CD4-positive, CD25-positive, alpha-beta regulatory T cell (primary cell): ENCODE results near the gene TAS2R46. TPM values are rescaled to one million over a fixed set of nuclear protein-coding genes. Genes with fewer than 3 reads are reported as not detected.
"Not testable (repeated sequence)": the region's sequence is repeated elsewhere in the genome, so short reads cannot be mapped to it uniquely, and the experiment has no call there.

Source experiments
- ATAC-seq, 2 donors: fragments of 150-1000 bp; cut with Tn5 transposase; one replicate each; pipeline ENCODE4 v1.10.0; 2021; ENCODE audit warnings: low read depth in 2 of 2, moderate number of reproducible peaks in 2 of 2, moderate library complexity in 1 of 2
- DNase-seq, 3 donors: peaks; one replicate each; pipeline versions ENCODE4 v3.0.0 to v3.0.0-alpha.2; 2012 to 2022; ENCODE audit warnings: mixed read lengths in 1 of 3
- H3K27ac ChIP-seq: one replicate; pipeline ENCODE4 v1.7.0; 2013; ENCODE audit warnings: mild to moderate bottlenecking, low read length; ENCODE audit not compliant: insufficient read depth, poor library complexity, severe bottlenecking
- H3K27me3 ChIP-seq: one replicate; pipeline ENCODE4 v1.7.0; 2013; ENCODE audit warnings: low read length; ENCODE audit not compliant: control insufficient read depth, insufficient read depth
- H3K36me3 ChIP-seq: one replicate; pipeline ENCODE4 v1.7.0; 2013; ENCODE audit warnings: mild to moderate bottlenecking, low read length, moderate library complexity; ENCODE audit not compliant: control insufficient read depth, insufficient read depth
- H3K4me1 ChIP-seq: 2 replicates; pipeline ENCODE4 v1.7.0; 2013; ENCODE audit warnings: mild to moderate bottlenecking, low read length; ENCODE audit not compliant: insufficient read depth, control insufficient read depth, poor library complexity, severe bottlenecking
- H3K4me3 ChIP-seq: one replicate; pipeline ENCODE4 v1.7.0; 2013; ENCODE audit warnings: low read depth, mild to moderate bottlenecking, low read length, moderate library complexity
- H3K9me3 ChIP-seq, 2 experiments: 1 replicate in 1 of 2; 2 replicates in 1 of 2; pipeline ENCODE4 v1.7.0; 2013; ENCODE audit warnings: low read length in 2 of 2, mild to moderate bottlenecking in 1 of 2, moderate library complexity in 1 of 2; ENCODE audit not compliant: control insufficient read depth in 2 of 2
- H3K27ac Mint-ChIP-seq, 3 donors: one replicate each; pipeline ENCODE4 v1.8.0; 2020 to 2022; ENCODE audit warnings: mild to moderate bottlenecking in 3 of 3, mixed read lengths in 3 of 3, moderate library complexity in 2 of 3
- H3K27me3 Mint-ChIP-seq: one replicate; pipeline ENCODE4 v1.8.0; 2022; ENCODE audit warnings: mild to moderate bottlenecking, mixed read lengths
- H3K36me3 Mint-ChIP-seq: one replicate; pipeline ENCODE4 v1.8.0; 2020; ENCODE audit warnings: mixed read lengths
- H3K4me1 Mint-ChIP-seq, 4 donors: one replicate each; pipeline ENCODE4 v1.8.0; 2020 to 2022; ENCODE audit warnings: mixed read lengths in 4 of 4, mild to moderate bottlenecking in 1 of 4
- H3K4me3 Mint-ChIP-seq, 4 donors: one replicate each; pipeline ENCODE4 v1.8.0; 2020 to 2022; ENCODE audit warnings: mild to moderate bottlenecking in 4 of 4, mixed read lengths in 4 of 4, moderate library complexity in 3 of 4
- H3K9me3 Mint-ChIP-seq, 7 donors: one replicate each; pipeline ENCODE4 v1.8.0; 2020 to 2022; ENCODE audit warnings: mixed read lengths in 7 of 7, mild to moderate bottlenecking in 3 of 7, moderate library complexity in 2 of 7
- polyA plus RNA-seq, 4 donors: library from polyadenylated mRNA; unstranded; fragments of 300-500 nt; fragmentation: Illumina TruSeq; gene quantifications; one replicate each; pipeline ENCODE4 v1.2.3, GENCODE V29; 2021
- total RNA-seq: library from RNA; stranded (reverse); gene quantifications from one replicate; pipeline ENCODE4 v1.2.3, GENCODE V29; 2022

Gene TAS2R46, protein sequence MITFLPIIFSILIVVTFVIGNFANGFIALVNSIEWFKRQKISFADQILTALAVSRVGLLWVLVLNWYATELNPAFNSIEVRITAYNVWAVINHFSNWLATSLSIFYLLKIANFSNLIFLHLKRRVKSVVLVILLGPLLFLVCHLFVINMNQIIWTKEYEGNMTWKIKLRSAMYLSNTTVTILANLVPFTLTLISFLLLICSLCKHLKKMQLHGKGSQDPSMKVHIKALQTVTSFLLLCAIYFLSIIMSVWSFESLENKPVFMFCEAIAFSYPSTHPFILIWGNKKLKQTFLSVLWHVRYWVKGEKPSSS
- total RNA-seq (2.8 TPM), polyA plus RNA-seq (under 1 TPM in 1 of 4 donors, not detected in 3; 0.26 TPM)

- not testable (repeated sequence) for H3K27me3 ChIP-seq, H3K4me3 Mint-ChIP-seq, H3K4me1 ChIP-seq, H3K27ac ChIP-seq, H3K4me3 ChIP-seq, H3K9me3 ChIP-seq, H3K27ac Mint-ChIP-seq, ATAC-seq, DNase-seq, H3K9me3 Mint-ChIP-seq, H3K36me3 ChIP-seq, H3K27me3 Mint-ChIP-seq
- peaks cover 15% of the 10 kb centered on the region for H3K36me3 Mint-ChIP-seq
- peaks cover 15 to 37% (median 28%) of the 10 kb centered on the region in 4 donors for H3K4me1 Mint-ChIP-seq
Observed at GRCh38 chr12:11062194-11062593, at the start of gene TAS2R46. Gene TAS2R46 (minus strand): TSS chr12:11062294. CDS start chr12:11062294, 0 bp downstream.

DNA sequence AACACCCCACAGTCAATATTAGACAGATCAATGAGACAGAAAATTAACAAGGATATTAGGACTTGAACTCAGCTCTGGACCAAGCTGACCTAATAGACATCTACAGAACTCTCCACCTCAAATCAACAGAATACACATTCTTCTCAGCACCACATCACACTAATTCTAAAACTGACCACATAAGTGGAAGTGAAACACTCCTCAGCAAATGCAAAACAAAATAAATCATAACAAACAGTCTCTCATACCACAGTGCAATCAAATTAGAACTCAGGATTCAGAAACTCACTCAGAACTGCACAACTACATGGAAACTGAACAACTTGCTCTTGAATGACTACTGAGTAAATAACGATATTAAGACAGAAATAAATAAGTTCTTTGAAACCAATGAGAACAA, 49.1 kb upstream of the TAS2R46 start:
- H3K27me3 Mint-ChIP-seq, H3K27me3 ChIP-seq, DNase-seq, H3K27ac ChIP-seq, H3K4me1 ChIP-seq, ATAC-seq, H3K4me3 ChIP-seq: not testable (repeated sequence)
- Mint-ChIP-seq H3K4me1 (peaks cover 40 to 77% (median 46%) of the 10 kb centered on the region in 4 donors), H3K27ac (peak overlapping the region in 2 of 3 donors; percentile 15 to 24), H3K9me3 (peaks cover 0 to 43% (median 17%) of the 10 kb centered on the region in 7 donors), H3K36me3 (peaks cover 66% of the 10 kb centered on the region), H3K4me3 (peak overlapping the region in 1 of 4 donors; percentile 1)
- H3K36me3 ChIP-seq = peaks cover 14% of the 10 kb centered on the region
- peaks cover 10 to 11% of the 10 kb centered on the region in 2 experiments for H3K9me3 ChIP-seq

GRCh38 chr12:11108862-11109261, 46.8 kb upstream of the TAS2R46 start:
- H3K4me1 ChIP-seq = peaks cover 9% of the 10 kb centered on the region
- Mint-ChIP-seq H3K4me3 (peak overlapping the region in 2 of 4 donors; percentile 40 to 74), H3K36me3 (peaks cover 60% of the 10 kb centered on the region), H3K27ac (peak overlapping the region; percentile 33 to 77 (median 71)), H3K9me3 (peaks cover 0 to 33% (median 19%) of the 10 kb centered on the region in 7 donors), H3K27me3 (no peaks in the 10 kb centered on the region), H3K4me1 (peaks cover 29 to 63% (median 36%) of the 10 kb centered on the region in 4 donors)
- peaks cover 6 to 8% of the 10 kb centered on the region in 2 experiments for H3K9me3 ChIP-seq
- peaks cover 11% of the 10 kb centered on the region for H3K36me3 ChIP-seq
- H3K27ac ChIP-seq = no peak overlapping the region
- DNase-seq (peak in 1 of 3 donors; percentile 21), ATAC-seq (no peak)
- H3K27me3 ChIP-seq = no peaks in the 10 kb centered on the region
- H3K4me3 ChIP-seq = no peak overlapping the region

DNA sequence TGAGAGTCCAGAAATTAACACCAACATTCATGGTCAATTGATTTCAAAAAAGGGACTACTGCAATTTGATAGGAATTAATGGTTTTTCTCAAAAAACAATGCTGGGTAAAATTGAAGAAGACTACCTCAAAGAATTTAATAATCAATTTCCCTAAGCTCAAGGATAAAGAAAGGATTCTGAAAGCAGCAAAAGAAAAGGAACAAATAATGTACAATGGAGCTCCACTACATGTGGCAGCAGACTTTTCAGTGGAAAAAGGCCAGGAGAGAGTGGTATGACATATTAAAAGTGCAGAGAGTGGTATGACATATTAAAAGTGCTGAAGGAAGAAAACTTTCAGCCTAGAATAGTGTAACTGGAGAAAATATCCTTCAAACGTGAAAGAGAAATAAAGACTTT, 45.6 kb upstream of the TAS2R46 start:
- Histone ChIP-seq H3K9me3 (peaks cover under 1 to 8% of the 10 kb centered on the region in 2 experiments), H3K4me3 (no peak overlapping the region), H3K27me3 (no peaks in the 10 kb centered on the region), H3K4me1 (peaks cover 9% of the 10 kb centered on the region), H3K36me3 (peaks cover 11% of the 10 kb centered on the region), H3K27ac (no peak overlapping the region)
- DNase-seq (no peak), ATAC-seq (no peak)
- Mint-ChIP-seq H3K27me3 (no peaks in the 10 kb centered on the region), H3K4me3 (no peak overlapping the region), H3K36me3 (peaks cover 57% of the 10 kb centered on the region), H3K27ac (peak overlapping the region in 2 of 3 donors; percentile 54 to 68), H3K9me3 (peaks cover 0 to 33% (median 15%) of the 10 kb centered on the region in 7 donors), H3K4me1 (peaks cover 29 to 53% (median 33%) of the 10 kb centered on the region in 4 donors)

GRCh38 chr12:11106288-11106687, 44.2 kb upstream of the TAS2R46 start:
- H3K4me3 Mint-ChIP-seq = no peak overlapping the region
- H3K27me3 Mint-ChIP-seq = no peaks in the 10 kb centered on the region
- H3K27ac ChIP-seq = no peak overlapping the region
- ATAC-seq (no peak), DNase-seq (no peak)
- H3K9me3 Mint-ChIP-seq = peaks cover 0 to 20% (median 16%) of the 10 kb centered on the region in 7 donors
- H3K27ac Mint-ChIP-seq = no peak overlapping the region
- H3K9me3 ChIP-seq = peaks cover 0 to 1% of the 10 kb centered on the region in 2 experiments
- no peaks in the 10 kb centered on the region for H3K27me3 ChIP-seq
- peaks cover 9% of the 10 kb centered on the region for H3K4me1 ChIP-seq
- H3K36me3 ChIP-seq = peaks cover 12% of the 10 kb centered on the region
- H3K36me3 Mint-ChIP-seq = peaks cover 48% of the 10 kb centered on the region
- H3K4me3 ChIP-seq = no peak overlapping the region
- H3K4me1 Mint-ChIP-seq = peaks cover 29 to 48% (median 29%) of the 10 kb centered on the region in 4 donors

DNA sequence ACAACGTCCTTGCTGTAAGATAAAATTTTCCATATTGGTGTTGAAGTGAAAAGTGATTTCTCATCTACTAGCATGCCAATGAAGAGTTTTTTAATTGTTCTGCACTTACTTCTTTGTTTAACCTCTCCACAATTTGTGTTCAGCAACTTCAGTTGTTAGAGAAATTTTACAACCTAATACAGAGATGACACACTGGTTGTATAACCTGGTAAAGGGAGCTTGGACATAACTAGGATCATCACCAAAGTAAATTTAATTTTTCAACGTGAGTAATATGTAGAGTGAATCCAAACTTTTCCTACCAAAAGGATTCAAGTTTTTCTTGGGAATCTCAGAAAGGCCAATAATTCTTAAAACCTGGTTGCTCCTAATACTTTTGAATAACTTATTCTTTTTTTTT, 43.5 kb upstream of the TAS2R46 start:
- Histone ChIP-seq H3K27me3 (no peaks in the 10 kb centered on the region), H3K4me1 (peaks cover 9% of the 10 kb centered on the region), H3K9me3 (peaks cover 0 to 1% of the 10 kb centered on the region in 2 experiments), H3K4me3 (no peak overlapping the region), H3K36me3 (peaks cover 15% of the 10 kb centered on the region), H3K27ac (no peak overlapping the region)
- peaks cover 42% of the 10 kb centered on the region for H3K36me3 Mint-ChIP-seq
- peaks cover 0 to 17% (median 10%) of the 10 kb centered on the region in 7 donors for H3K9me3 Mint-ChIP-seq
- peak overlapping the region in 1 of 3 donors; percentile 32 for H3K27ac Mint-ChIP-seq
- H3K4me3 Mint-ChIP-seq = no peak overlapping the region
- DNase-seq (no peak), ATAC-seq (no peak)
- peaks cover 23 to 43% (median 25%) of the 10 kb centered on the region in 4 donors for H3K4me1 Mint-ChIP-seq
- no peaks in the 10 kb centered on the region for H3K27me3 Mint-ChIP-seq

GRCh38 chr12:11094910-11095309, 32.8 kb upstream of the TAS2R46 start:
- H3K4me3 ChIP-seq, H3K9me3 Mint-ChIP-seq, H3K36me3 Mint-ChIP-seq: not testable (repeated sequence)

More at GRCh38 chr12:11094910-11095309, 32.8 kb upstream of the TAS2R46 start:
- H3K27ac Mint-ChIP-seq, H3K27ac ChIP-seq, DNase-seq, H3K9me3 ChIP-seq, H3K36me3 ChIP-seq, H3K27me3 ChIP-seq, H3K27me3 Mint-ChIP-seq, H3K4me1 ChIP-seq, H3K4me3 Mint-ChIP-seq: not testable (repeated sequence)
- ATAC-seq = peak in 1 of 2 donors; percentile 28
- peaks cover 0 to 14% (median 6%) of the 10 kb centered on the region in 4 donors for H3K4me1 Mint-ChIP-seq
